Esophagus muscularis mucosa (tissue), 4 donors: Measurements from ENCODE around the gene EIF4E2.

Experiments used
- CTCF ChIP-seq, 3 experiments: fragments of 200-600 bp in 2 of 3; fragments of 450-650 bp in 1 of 3; sonication (generic) in 2 of 3; IDR thresholded peaks; one replicate each; pipeline ENCODE4 v1.5.1; 2017 to 2019; ENCODE audit warnings: antibody characterized with exemption in 3 of 3, mild to moderate bottlenecking in 2 of 3, moderate library complexity in 1 of 3
- EP300 ChIP-seq: sonication (generic); formaldehyde crosslinking; IDR thresholded peaks from one replicate; pipeline ENCODE4 v1.6.1; 2017; ENCODE audit warnings: antibody characterized with exemption
- POLR2A ChIP-seq: fragments of 450-650 bp; IDR thresholded peaks from one replicate; pipeline ENCODE4 v1.6.1; 2017; ENCODE audit warnings: antibody characterized with exemption, moderate library complexity, mild to moderate bottlenecking, low read depth

GRCh38 chr2:232577841-232578240, 27.4 kb downstream of the EIF4E2 start:
- TF ChIP-seq CTCF (IDR thresholded peaks at IDR 0.05) (no peak), POLR2A (no peak), EP300 (no peak)
